ENCODE data around the gene RFTN2.
"Not testable (repeated sequence)": the region's sequence is repeated elsewhere in the genome, so short reads cannot be mapped to it uniquely, and the experiment has no call there.

RFTN2 gene

GRCh38 chr2:197597166-197597565 is 78.2 kb downstream of the RFTN2 start:
- no peak overlapping the region for H3K9ac ChIP-seq (ENCODE audit: low read depth, low read length)
- no peak overlapping the region for H2AFZ ChIP-seq (ENCODE audit: low read depth, low read length)
- H3K27ac ChIP-seq (ENCODE audit: low read length) = no peak overlapping the region
- H3K4me2 ChIP-seq (ENCODE audit: insufficient read depth, low read length) = no peak overlapping the region
- no peaks in the 10 kb centered on the region for H3K9me3 ChIP-seq (ENCODE audit: insufficient read depth, low read length, severe bottlenecking)
- no peak for ATAC-seq (ENCODE audit: insufficient read depth, low read depth)
- peaks cover 11% of the 10 kb centered on the region for H3K27me3 ChIP-seq (ENCODE audit: insufficient read depth, low read length, poor library complexity)
- H4K20me1 ChIP-seq (ENCODE audit: insufficient read depth, low read length) = no peaks in the 10 kb centered on the region
- no peak for DNase-seq
- H3K4me3 ChIP-seq (ENCODE audit: low read depth in 1 of 2, low read length in 2 of 2) = no peak overlapping the region
- no peaks in the 10 kb centered on the region for H3K79me2 ChIP-seq (ENCODE audit: insufficient read depth, low read length)
- TF ChIP-seq EZH2 (IDR thresholded peaks at IDR 0.05; ENCODE audit: borderline replicate concordance, low read depth, low read length, severe bottlenecking) (no peak), CTCF (IDR thresholded peaks at IDR 0.05; ENCODE audit: borderline replicate concordance, extremely low read depth, low read length, poor library complexity, severe bottlenecking) (no peak)
- H3K4me1 ChIP-seq (ENCODE audit: insufficient read depth, low read length) = no peaks in the 10 kb centered on the region
- H3K36me3 ChIP-seq (ENCODE audit: insufficient read depth, low read length) = no peaks in the 10 kb centered on the region

DNA sequence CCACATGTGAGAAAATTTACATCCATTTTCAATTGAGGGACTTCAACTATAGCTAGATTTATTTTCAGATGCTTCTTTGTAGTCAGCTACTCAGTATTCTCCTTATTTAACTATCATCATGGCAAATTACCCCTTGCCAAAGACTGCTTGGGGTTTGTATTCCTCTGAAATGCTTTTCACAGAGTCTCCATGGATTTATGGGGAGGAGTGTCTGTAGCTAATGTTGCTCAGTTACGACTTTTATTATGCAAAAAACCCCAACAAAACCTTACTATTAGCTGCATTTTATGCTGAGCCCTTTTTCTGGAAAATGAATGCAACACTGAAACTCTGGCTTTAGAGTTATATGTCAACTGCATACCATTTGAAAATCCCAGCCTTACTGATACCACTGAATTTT is 78.6 kb downstream of the RFTN2 start:
- Histone ChIP-seq H3K79me2 (ENCODE audit: insufficient read depth, low read length) (no peaks in the 10 kb centered on the region), H3K27me3 (ENCODE audit: insufficient read depth, low read length, poor library complexity) (peaks cover 11% of the 10 kb centered on the region), H3K36me3 (ENCODE audit: insufficient read depth, low read length) (no peaks in the 10 kb centered on the region), H3K4me1 (ENCODE audit: insufficient read depth, low read length) (no peaks in the 10 kb centered on the region), H3K9ac (ENCODE audit: low read depth, low read length) (no peak overlapping the region), H4K20me1 (ENCODE audit: insufficient read depth, low read length) (no peaks in the 10 kb centered on the region), H3K9me3 (ENCODE audit: insufficient read depth, low read length, severe bottlenecking) (no peaks in the 10 kb centered on the region), H2AFZ (ENCODE audit: low read depth, low read length) (no peak overlapping the region), H3K27ac (ENCODE audit: low read length) (no peak overlapping the region), H3K4me2 (ENCODE audit: insufficient read depth, low read length) (no peak overlapping the region), H3K4me3 (ENCODE audit: low read depth in 1 of 2, low read length in 2 of 2) (no peak overlapping the region)
- TF ChIP-seq CTCF (IDR thresholded peaks at IDR 0.05; ENCODE audit: borderline replicate concordance, extremely low read depth, low read length, poor library complexity, severe bottlenecking) (no peak), EZH2 (IDR thresholded peaks at IDR 0.05; ENCODE audit: borderline replicate concordance, low read depth, low read length, severe bottlenecking) (no peak)
- DNase-seq (no peak), ATAC-seq (ENCODE audit: insufficient read depth, low read depth) (no peak)

DNA sequence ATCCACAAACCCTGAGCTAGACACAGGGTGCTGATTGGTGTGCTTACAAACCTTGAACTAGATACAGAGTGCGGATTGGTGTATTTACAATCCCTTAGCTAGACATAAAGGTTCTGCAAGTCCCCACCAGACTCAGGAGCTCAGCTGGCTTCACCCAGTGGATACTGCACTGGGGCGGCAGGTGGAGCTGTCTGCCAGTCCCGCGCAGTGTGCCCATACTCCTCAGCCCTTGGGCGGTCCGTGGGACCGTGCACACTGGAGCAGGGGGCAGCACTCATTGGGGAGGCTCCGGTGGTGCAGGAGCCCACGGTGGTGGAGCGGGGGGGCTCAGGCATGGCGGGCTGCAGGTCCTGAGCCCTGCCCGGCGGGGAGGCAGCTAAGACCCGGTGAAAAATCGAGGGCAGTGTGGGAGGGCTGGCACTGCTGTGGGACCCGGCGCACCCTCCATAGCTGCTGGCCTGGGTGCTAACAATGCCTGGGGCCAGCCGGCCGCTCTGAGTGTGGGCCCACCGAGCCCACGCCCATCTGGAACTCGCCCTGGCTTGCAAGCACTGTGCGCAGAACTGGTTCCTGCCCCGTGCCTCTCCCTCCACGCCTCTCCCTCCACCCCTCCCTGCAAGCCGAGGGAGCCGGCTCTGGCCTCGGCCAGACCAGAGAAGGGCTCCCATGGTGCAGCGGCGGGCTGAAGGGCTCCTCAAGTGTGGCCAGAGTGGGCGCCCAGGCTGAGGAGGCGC is 83.9 kb downstream of the RFTN2 start:
- DNase-seq (no peak), ATAC-seq (ENCODE audit: insufficient read depth, low read depth) (no peak)
- H3K79me2 ChIP-seq (ENCODE audit: insufficient read depth, low read length) = no peaks in the 10 kb centered on the region
- H3K4me1 ChIP-seq (ENCODE audit: insufficient read depth, low read length) = no peaks in the 10 kb centered on the region
- H3K9ac ChIP-seq (ENCODE audit: low read depth, low read length) = no peak overlapping the region
- no peak overlapping the region for H2AFZ ChIP-seq (ENCODE audit: low read depth, low read length)
- H3K27me3 ChIP-seq (ENCODE audit: insufficient read depth, low read length, poor library complexity) = peaks cover 7% of the 10 kb centered on the region
- no peak overlapping the region for H3K4me2 ChIP-seq (ENCODE audit: insufficient read depth, low read length)
- no peaks in the 10 kb centered on the region for H3K36me3 ChIP-seq (ENCODE audit: insufficient read depth, low read length)
- H3K27ac ChIP-seq (ENCODE audit: low read length) = no peak overlapping the region
- H4K20me1 ChIP-seq (ENCODE audit: insufficient read depth, low read length) = no peaks in the 10 kb centered on the region
- no peak for TF ChIP-seq EZH2 (IDR thresholded peaks at IDR 0.05; ENCODE audit: borderline replicate concordance, low read depth, low read length, severe bottlenecking)
- no peak for TF ChIP-seq CTCF (IDR thresholded peaks at IDR 0.05; ENCODE audit: borderline replicate concordance, extremely low read depth, low read length, poor library complexity, severe bottlenecking)
- no peak overlapping the region for H3K4me3 ChIP-seq (ENCODE audit: low read depth in 1 of 2, low read length in 2 of 2)
- no peaks in the 10 kb centered on the region for H3K9me3 ChIP-seq (ENCODE audit: insufficient read depth, low read length, severe bottlenecking)

GRCh38 chr2:197587255-197587654 is 88.1 kb downstream of the RFTN2 start:
- not testable (repeated sequence) for H3K27me3 ChIP-seq (ENCODE audit: insufficient read depth, low read length, poor library complexity); H3K27ac ChIP-seq (ENCODE audit: low read length); H4K20me1 ChIP-seq (ENCODE audit: insufficient read depth, low read length); H3K4me3 ChIP-seq (ENCODE audit: low read depth in 1 of 2, low read length in 2 of 2); H3K9me3 ChIP-seq (ENCODE audit: insufficient read depth, low read length, severe bottlenecking); DNase-seq; H3K79me2 ChIP-seq (ENCODE audit: insufficient read depth, low read length); H2AFZ ChIP-seq (ENCODE audit: low read depth, low read length); H3K36me3 ChIP-seq (ENCODE audit: insufficient read depth, low read length); H3K9ac ChIP-seq (ENCODE audit: low read depth, low read length); H3K4me1 ChIP-seq (ENCODE audit: insufficient read depth, low read length); ATAC-seq (ENCODE audit: insufficient read depth, low read depth); H3K4me2 ChIP-seq (ENCODE audit: insufficient read depth, low read length)

DNA sequence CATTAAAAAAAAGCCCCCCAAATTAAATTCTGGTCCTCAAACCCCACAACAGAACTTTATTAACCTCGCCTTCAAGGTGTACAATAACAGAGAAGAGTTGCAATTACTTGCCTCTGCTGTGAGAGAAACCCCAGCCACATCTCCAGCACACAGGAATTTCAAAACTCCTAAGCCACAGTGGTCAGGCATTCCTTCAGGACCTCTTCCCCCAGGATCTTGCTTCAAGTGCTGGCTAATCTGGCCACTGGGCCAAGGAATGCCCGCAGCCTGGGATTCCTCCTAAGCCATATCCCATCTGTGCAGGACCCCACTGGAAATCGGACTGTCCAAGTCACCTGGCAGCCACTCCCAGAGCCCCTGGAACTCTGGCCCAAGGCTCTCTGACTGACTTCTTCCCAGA is 95.2 kb downstream of the RFTN2 start:
- not testable (repeated sequence) for H2AFZ ChIP-seq (ENCODE audit: low read depth, low read length); H3K27me3 ChIP-seq (ENCODE audit: insufficient read depth, low read length, poor library complexity); H3K79me2 ChIP-seq (ENCODE audit: insufficient read depth, low read length); H3K9me3 ChIP-seq (ENCODE audit: insufficient read depth, low read length, severe bottlenecking); H3K4me3 ChIP-seq (ENCODE audit: low read depth in 1 of 2, low read length in 2 of 2); ATAC-seq (ENCODE audit: insufficient read depth, low read depth); H3K27ac ChIP-seq (ENCODE audit: low read length); DNase-seq; H3K4me1 ChIP-seq (ENCODE audit: insufficient read depth, low read length); H3K4me2 ChIP-seq (ENCODE audit: insufficient read depth, low read length); H4K20me1 ChIP-seq (ENCODE audit: insufficient read depth, low read length); H3K9ac ChIP-seq (ENCODE audit: low read depth, low read length); H3K36me3 ChIP-seq (ENCODE audit: insufficient read depth, low read length)

DNA sequence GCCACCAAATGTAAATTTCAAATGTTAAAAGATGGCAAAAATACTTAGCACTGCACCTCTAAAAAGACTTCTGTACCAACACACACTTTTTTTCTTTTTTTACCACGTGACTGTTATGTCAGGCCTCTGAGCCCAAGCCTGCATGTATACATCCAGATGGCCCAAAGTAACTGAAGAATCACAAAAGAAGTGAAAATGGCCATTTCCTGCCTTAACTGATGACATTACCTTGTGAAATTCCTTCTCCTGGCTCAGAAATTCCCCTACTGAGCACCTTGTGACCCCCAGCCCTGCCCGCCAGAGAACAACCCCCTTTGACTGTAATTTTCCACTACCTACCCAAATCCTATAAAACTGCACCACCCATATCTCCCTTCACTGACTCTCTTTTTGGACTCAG is 97.1 kb downstream of the RFTN2 start:
- H3K4me3 ChIP-seq (ENCODE audit: low read depth in 1 of 2, low read length in 2 of 2) = not testable (repeated sequence)

More for the DNA sequence above, 97.1 kb downstream of the RFTN2 start:
- not testable (repeated sequence) for H3K27me3 ChIP-seq (ENCODE audit: insufficient read depth, low read length, poor library complexity); H2AFZ ChIP-seq (ENCODE audit: low read depth, low read length); H3K9me3 ChIP-seq (ENCODE audit: insufficient read depth, low read length, severe bottlenecking); H3K4me2 ChIP-seq (ENCODE audit: insufficient read depth, low read length); H3K9ac ChIP-seq (ENCODE audit: low read depth, low read length); H3K36me3 ChIP-seq (ENCODE audit: insufficient read depth, low read length); DNase-seq; ATAC-seq (ENCODE audit: insufficient read depth, low read depth); H4K20me1 ChIP-seq (ENCODE audit: insufficient read depth, low read length); H3K27ac ChIP-seq (ENCODE audit: low read length); H3K4me1 ChIP-seq (ENCODE audit: insufficient read depth, low read length); H3K79me2 ChIP-seq (ENCODE audit: insufficient read depth, low read length)
